Measurements from ENCODE around the gene CRADD. TPM values are rescaled to one million over a fixed set of nuclear protein-coding genes. Genes with fewer than 3 reads are reported as not detected.
"Not testable (repeated sequence)": the region's sequence is repeated elsewhere in the genome, so short reads cannot be mapped to it uniquely, and the experiment has no call there.

Gene CRADD
- total RNA-seq, 2 experiments from 2014 or later, result 9.7 to 12.6 TPM

DNA sequence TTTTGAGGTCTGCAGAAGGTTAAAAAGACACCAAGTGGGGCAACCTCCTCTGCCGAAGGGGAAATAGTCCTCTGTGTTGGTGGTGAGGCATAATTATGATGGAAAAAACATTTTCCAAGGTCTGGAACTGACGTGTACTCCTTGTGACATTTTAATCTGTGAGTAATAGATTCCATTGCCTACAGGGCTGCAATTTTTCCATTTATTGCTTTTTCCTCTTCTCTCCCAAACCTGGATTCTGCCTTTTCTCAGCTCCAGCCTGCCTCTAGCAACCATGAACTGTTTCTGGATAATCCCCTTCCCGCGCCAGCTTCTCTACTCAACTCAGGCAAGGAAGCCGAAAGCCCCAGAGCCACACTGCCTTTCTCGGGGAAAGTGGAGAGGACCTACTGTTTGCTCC is 241.1 kb downstream of the CRADD start:
- no peak overlapping the region for H3K27ac Mint-ChIP-seq
- H3K36me3 Mint-ChIP-seq (ENCODE audit: low read depth), result peaks cover 2% of the 10 kb centered on the region
- no peak overlapping the region for H3K4me3 Mint-ChIP-seq
- ChIA-PET CTCF (no interaction called here), POLR2A (no interaction called here)
- peaks cover 4% of the 10 kb centered on the region for H3K4me1 Mint-ChIP-seq
- no peak for DNase-seq
- H3K9me3 Mint-ChIP-seq, result no peaks in the 10 kb centered on the region
- H3K27me3 Mint-ChIP-seq, result peaks cover 4% of the 10 kb centered on the region

GRCh38 chr12:93918900-93919299 is 241.7 kb downstream of the CRADD start:
- POLR2A ChIA-PET, result no interaction called here

DNA sequence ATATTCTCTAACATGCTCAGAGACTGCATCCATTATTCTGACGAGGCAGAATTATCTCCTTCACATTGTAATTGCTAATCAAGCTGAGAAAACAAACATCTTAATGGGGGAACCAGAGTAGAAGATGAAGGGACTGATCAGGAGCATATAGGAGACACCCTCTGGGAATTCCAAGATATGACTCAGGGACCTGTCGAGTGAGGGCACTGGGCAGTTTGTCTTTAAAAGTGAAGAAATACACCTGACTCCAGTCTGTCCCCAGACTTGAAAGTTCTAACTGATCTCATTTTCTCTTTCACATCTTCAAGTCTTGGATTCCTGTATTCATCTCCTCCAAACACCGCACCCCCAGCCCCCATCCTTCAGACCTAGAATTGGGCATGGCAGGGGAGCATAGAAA is 244.3 kb downstream of the CRADD start:
- H3K4me3 Mint-ChIP-seq, result no peak overlapping the region
- H3K36me3 Mint-ChIP-seq (ENCODE audit: low read depth), result peaks cover 11% of the 10 kb centered on the region
- ChIA-PET CTCF (no interaction called here), POLR2A (no interaction called here)
- H3K4me1 Mint-ChIP-seq, result peaks cover 15% of the 10 kb centered on the region
- DNase-seq, result no peak
- peaks cover 9% of the 10 kb centered on the region for H3K9me3 Mint-ChIP-seq
- peaks cover 9% of the 10 kb centered on the region for H3K27me3 Mint-ChIP-seq
- H3K27ac Mint-ChIP-seq, result no peak overlapping the region

More at GRCh38 chr12:93918900-93919299, 241.7 kb downstream of the CRADD start:
- Mint-ChIP-seq H3K4me1 (peaks cover 5% of the 10 kb centered on the region), H3K27me3 (peaks cover 4% of the 10 kb centered on the region), H3K36me3 (ENCODE audit: low read depth) (peaks cover 2% of the 10 kb centered on the region), H3K9me3 (no peaks in the 10 kb centered on the region), H3K27ac (no peak overlapping the region), H3K4me3 (no peak overlapping the region)
- CTCF ChIA-PET, result no interaction called here
- no peak for DNase-seq

GRCh38 chr12:93922583-93923006 is 245.4 kb downstream of the CRADD start:
- Mint-ChIP-seq H3K36me3 (ENCODE audit: low read depth) (peaks cover 11% of the 10 kb centered on the region), H3K4me3 (no peak overlapping the region), H3K27me3 (peaks cover 9% of the 10 kb centered on the region), H3K9me3 (peaks cover 14% of the 10 kb centered on the region), H3K27ac (no peak overlapping the region), H3K4me1 (peaks cover 15% of the 10 kb centered on the region)
- DNase-seq, result no peak
- CTCF ChIA-PET, result interaction anchor here (0.5 to 0.6 kb wide), 2 partner anchors 85 to 948 kb away, joined by 3 to 5 read pairs; no protein-coding TSS in a partner anchor
- POLR2A ChIA-PET, result no interaction called here

DNA sequence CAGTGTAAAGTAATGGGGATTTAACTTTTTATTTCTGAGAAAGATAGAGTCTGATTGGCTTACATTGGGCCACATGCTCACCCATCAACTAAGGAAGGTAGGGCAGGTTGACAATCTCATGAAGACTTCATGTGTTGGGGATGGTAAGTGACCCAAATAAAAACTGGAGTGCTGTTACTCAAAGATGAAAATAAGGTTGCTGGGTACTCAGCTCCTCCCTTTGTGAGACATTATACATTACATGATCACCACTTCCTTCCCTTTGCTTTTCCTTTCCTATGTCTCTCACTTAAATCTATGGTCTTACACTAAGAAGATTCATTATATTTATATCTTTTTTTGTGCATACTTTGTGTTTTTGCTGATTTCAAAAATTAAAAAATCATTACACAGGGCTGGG is 247.2 kb downstream of the CRADD start:
- H3K27me3 Mint-ChIP-seq, result peaks cover 9% of the 10 kb centered on the region
- no peak overlapping the region for H3K27ac Mint-ChIP-seq
- DNase-seq, result no peak
- ChIA-PET CTCF (no interaction called here), POLR2A (no interaction called here)
- H3K36me3 Mint-ChIP-seq (ENCODE audit: low read depth), result peaks cover 11% of the 10 kb centered on the region
- H3K4me3 Mint-ChIP-seq, result no peak overlapping the region
- peaks cover 20% of the 10 kb centered on the region for H3K9me3 Mint-ChIP-seq
- H3K4me1 Mint-ChIP-seq, result peaks cover 15% of the 10 kb centered on the region

- Mint-ChIP-seq H3K4me3 (no peak overlapping the region), H3K36me3 (ENCODE audit: low read depth) (peaks cover 11% of the 10 kb centered on the region), H3K27ac (no peak overlapping the region), H3K9me3 (peaks cover 20% of the 10 kb centered on the region), H3K4me1 (peaks cover 15% of the 10 kb centered on the region), H3K27me3 (peaks cover 9% of the 10 kb centered on the region)
- ChIA-PET POLR2A (no interaction called here), CTCF (interaction anchor here (0.5 kb wide), 1 partner anchor 335 kb away, joined by 3 read pairs; no protein-coding TSS in a partner anchor)
- no peak for DNase-seq
These were observed 248.5 kb downstream of the CRADD start for GRCh38 chr12:93925585-93926205.

GRCh38 chr12:93926237-93926636 is 249.1 kb downstream of the CRADD start:
- ChIA-PET CTCF (interaction anchor here (0.5 kb wide), 1 partner anchor 336 kb away, joined by 3 read pairs; no protein-coding TSS in a partner anchor), POLR2A (no interaction called here)
- Mint-ChIP-seq H3K4me1 (peaks cover 15% of the 10 kb centered on the region), H3K27me3 (peaks cover 9% of the 10 kb centered on the region), H3K27ac (no peak overlapping the region), H3K9me3 (peaks cover 20% of the 10 kb centered on the region), H3K36me3 (ENCODE audit: low read depth) (peaks cover 11% of the 10 kb centered on the region), H3K4me3 (no peak overlapping the region)
- DNase-seq, result no peak

DNA sequence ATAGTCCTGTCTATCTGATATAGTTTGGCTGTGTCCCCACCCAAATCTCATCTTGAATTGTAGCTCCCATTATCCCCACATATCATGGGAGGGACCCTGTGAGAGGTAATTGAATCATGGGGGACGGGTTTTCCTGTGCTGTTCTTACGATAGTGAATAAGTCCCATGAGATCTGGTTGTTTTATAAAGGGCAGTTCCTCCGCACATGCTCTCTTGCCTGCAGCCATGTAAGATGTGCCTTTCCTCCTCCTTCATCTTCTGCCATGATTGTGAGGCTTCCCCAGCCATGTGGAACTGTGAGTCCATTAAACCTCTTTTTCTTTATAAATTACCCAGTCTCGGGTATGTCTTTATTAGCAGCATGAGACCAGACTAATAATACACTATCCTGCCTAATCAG is 251.9 kb downstream of the CRADD start:
- H3K27ac Mint-ChIP-seq; H3K4me3 Mint-ChIP-seq; H3K4me1 Mint-ChIP-seq; H3K27me3 Mint-ChIP-seq; CTCF ChIA-PET; H3K36me3 Mint-ChIP-seq (ENCODE audit: low read depth); POLR2A ChIA-PET; DNase-seq: not testable (repeated sequence)
- H3K9me3 Mint-ChIP-seq, result peaks cover 25% of the 10 kb centered on the region

GRCh38 chr12:93937812-93938211 is 260.6 kb downstream of the CRADD start:
- POLR2A ChIA-PET, result no interaction called here
- H3K27me3 Mint-ChIP-seq, result no peaks in the 10 kb centered on the region
- CTCF ChIA-PET, result no interaction called here
- no peak overlapping the region for H3K27ac Mint-ChIP-seq
- no peaks in the 10 kb centered on the region for H3K4me1 Mint-ChIP-seq
- no peak for DNase-seq
- H3K9me3 Mint-ChIP-seq, result peaks cover 29% of the 10 kb centered on the region
- H3K4me3 Mint-ChIP-seq, result no peak overlapping the region
- no peaks in the 10 kb centered on the region for H3K36me3 Mint-ChIP-seq (ENCODE audit: low read depth)

DNA sequence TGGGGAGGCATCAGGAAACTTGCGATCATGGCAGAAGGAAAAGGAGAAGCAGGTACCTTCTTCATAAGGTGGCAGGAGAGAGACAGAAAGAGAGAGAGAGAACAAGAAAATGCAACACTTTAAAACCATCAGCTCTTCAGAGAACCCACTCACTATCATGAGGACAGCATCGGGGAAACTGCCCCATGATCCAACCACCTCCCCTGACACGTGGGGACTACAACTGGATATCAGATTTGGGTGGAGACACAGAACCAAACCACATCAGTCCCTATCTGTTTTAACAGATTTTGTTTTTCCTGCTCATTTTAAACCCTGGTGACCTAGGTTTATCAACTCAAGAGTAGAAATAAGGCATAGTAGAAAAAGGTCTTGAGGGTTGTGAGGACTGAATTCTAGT is 261.1 kb downstream of the CRADD start:
- POLR2A ChIA-PET, result no interaction called here

GRCh38 chr12:93938931-93939330 is 261.8 kb downstream of the CRADD start:
- no peak overlapping the region for H3K4me3 Mint-ChIP-seq
- no peaks in the 10 kb centered on the region for H3K36me3 Mint-ChIP-seq (ENCODE audit: low read depth)
- ChIA-PET POLR2A (no interaction called here), CTCF (no interaction called here)
- peaks cover 26% of the 10 kb centered on the region for H3K9me3 Mint-ChIP-seq
- no peak overlapping the region for H3K27ac Mint-ChIP-seq
- H3K4me1 Mint-ChIP-seq, result no peaks in the 10 kb centered on the region
- DNase-seq, result no peak
- H3K27me3 Mint-ChIP-seq, result no peaks in the 10 kb centered on the region

More for the DNA sequence above, 261.1 kb downstream of the CRADD start:
- H3K9me3 Mint-ChIP-seq, result peaks cover 29% of the 10 kb centered on the region
- H3K36me3 Mint-ChIP-seq (ENCODE audit: low read depth), result no peaks in the 10 kb centered on the region
- no peaks in the 10 kb centered on the region for H3K4me1 Mint-ChIP-seq
- CTCF ChIA-PET, result no interaction called here
- DNase-seq, result no peak
- H3K4me3 Mint-ChIP-seq, result no peak overlapping the region
- H3K27me3 Mint-ChIP-seq, result no peaks in the 10 kb centered on the region
- no peak overlapping the region for H3K27ac Mint-ChIP-seq

GRCh38 chr12:93939641-93940325 is 262.6 kb downstream of the CRADD start:
- Mint-ChIP-seq H3K9me3 (peaks cover 17% of the 10 kb centered on the region), H3K4me1 (no peaks in the 10 kb centered on the region), H3K27ac (no peak overlapping the region), H3K4me3 (no peak overlapping the region), H3K27me3 (no peaks in the 10 kb centered on the region), H3K36me3 (ENCODE audit: low read depth) (no peaks in the 10 kb centered on the region)
- POLR2A ChIA-PET, result no interaction called here
- DNase-seq, result no peak
- CTCF ChIA-PET, result no interaction called here

- ChIA-PET POLR2A (no interaction called here), CTCF (no interaction called here)
- peaks cover 4% of the 10 kb centered on the region for H3K36me3 Mint-ChIP-seq (ENCODE audit: low read depth)
- H3K4me3 Mint-ChIP-seq, result no peak overlapping the region
- no peaks in the 10 kb centered on the region for H3K4me1 Mint-ChIP-seq
- DNase-seq, result no peak
- peaks cover 11% of the 10 kb centered on the region for H3K27me3 Mint-ChIP-seq
- no peak overlapping the region for H3K27ac Mint-ChIP-seq
- peaks cover 4% of the 10 kb centered on the region for H3K9me3 Mint-ChIP-seq
These were observed 266.6 kb downstream of the CRADD start for GRCh38 chr12:93943780-93944179.

GRCh38 chr12:93944201-93944600 is 267.0 kb downstream of the CRADD start:
- peaks cover 5% of the 10 kb centered on the region for H3K9me3 Mint-ChIP-seq
- no peak overlapping the region for H3K27ac Mint-ChIP-seq
- no peak for DNase-seq
- H3K4me1 Mint-ChIP-seq, result no peaks in the 10 kb centered on the region
- H3K36me3 Mint-ChIP-seq (ENCODE audit: low read depth), result peaks cover 4% of the 10 kb centered on the region
- ChIA-PET CTCF (no interaction called here), POLR2A (no interaction called here)
- H3K4me3 Mint-ChIP-seq, result no peak overlapping the region
- H3K27me3 Mint-ChIP-seq, result peaks cover 11% of the 10 kb centered on the region

Data from activated CD4-positive, alpha-beta T cell treated with anti-CD3 and anti-CD28 coated beads, Interleukin-2, amount 10 ng/mL, durations not matched to agents 7 days and 5 days (primary cell).